NCI-H2196 (cell line): ENCODE measurements around the gene TRAPPC12.
"Not testable (repeated sequence)": the region's sequence is repeated elsewhere in the genome, so short reads cannot be mapped to it uniquely, and the experiment has no call there.

ENCODE experiments used
- DNase-seq: peaks from one replicate; lab custom pipeline; 2025; ENCODE audit not compliant: unreplicated experiment; lab: John Stamatoyannopoulos, UW

Gene TRAPPC12

DNA sequence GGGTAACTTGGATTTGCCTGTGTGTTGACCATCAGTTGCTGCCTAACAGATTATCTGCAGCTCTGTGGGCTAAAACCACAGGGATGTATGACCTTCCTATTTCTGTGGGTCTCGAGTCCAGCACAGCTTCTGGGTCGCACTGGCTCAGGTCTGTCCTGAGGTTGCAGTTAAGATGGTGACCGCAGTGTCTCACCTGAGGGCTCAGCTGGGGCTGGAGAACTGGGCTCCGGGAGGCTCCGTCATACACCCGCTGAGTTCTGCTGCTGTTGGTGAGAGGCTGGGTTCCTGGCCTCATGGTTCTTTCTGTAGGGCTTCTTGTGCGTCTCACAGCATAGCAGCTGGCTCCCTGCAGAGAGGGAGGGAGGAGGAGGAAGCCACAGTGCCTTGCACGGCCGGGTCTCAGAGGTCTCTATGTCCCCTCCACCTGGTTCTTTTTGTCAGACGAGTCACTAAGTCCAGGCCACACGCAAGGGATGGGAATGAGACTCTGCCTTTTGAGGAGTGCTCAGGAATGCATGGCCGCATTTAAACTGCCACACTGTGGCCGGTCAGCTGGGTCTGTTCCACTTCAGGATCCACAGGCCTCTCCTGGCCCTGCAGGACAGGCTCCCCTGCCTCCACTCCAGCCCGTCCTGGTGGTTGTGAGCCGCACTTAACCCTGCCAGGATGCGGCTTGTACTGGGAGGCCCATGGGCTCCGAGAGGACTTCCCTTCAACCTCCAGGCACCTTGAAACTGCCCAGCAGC lies 72.6 kb downstream of the TRAPPC12 start:
- DNase-seq: no peak

DNA sequence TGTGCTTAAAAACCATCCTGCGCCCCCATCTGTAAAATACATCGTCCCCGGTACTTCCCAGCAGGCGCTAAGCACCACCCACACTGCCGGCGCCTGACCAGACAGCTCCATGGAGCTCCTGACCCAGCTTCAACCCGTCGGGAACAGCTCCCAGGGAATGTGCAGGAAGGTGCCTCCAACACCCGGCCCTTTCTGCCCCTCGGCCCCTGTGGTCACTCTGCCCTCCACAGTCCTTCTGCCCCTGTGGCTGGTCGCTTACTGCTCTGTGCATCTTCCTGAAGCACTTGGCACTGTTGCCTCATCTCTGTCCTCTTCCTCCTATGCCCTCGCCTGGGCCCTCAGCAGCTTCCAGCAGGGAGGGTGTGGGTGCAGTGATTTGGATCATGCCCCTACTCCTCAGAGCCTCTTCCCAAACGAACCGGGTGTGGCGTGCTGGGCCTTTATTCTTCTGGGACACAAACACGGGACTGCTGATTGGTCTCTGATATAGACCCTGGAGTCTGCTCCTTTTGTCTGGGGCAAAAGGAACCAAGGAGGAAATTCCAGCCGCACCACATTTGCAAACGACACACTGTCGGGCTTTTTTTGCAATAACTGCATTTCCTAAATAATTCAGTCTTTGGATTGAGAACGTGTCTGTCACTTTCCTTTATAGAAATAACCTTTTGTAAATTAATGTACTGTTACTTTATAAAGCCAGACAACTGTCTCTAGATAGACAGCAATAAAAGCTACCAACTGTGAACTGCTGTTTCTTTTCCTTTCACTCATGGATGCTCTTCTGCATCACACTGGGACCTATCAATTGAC lies 73.9 kb downstream of the TRAPPC12 start:
- no peak for DNase-seq

DNA sequence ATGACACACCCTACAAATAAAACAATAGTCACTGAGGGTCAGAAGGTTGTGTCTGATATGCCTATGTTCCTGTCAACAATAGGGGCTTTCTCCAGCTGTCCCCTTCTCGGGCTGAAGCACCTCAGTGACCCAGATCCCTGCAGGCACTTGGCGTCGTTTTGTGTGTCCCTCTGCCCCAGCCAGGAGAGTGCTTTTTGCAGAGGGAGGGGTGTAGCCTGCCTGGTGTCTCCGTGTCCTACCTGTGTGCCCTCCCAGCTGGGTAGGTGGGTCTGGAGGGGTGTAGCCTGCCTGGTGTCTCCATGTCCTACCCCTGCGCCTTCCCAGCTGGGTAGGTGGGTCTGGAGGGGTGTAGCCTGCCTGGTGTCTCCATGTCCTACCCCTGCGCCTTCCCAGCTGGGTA lies 74.5 kb downstream of the TRAPPC12 start:
- not testable (repeated sequence) for DNase-seq

DNA sequence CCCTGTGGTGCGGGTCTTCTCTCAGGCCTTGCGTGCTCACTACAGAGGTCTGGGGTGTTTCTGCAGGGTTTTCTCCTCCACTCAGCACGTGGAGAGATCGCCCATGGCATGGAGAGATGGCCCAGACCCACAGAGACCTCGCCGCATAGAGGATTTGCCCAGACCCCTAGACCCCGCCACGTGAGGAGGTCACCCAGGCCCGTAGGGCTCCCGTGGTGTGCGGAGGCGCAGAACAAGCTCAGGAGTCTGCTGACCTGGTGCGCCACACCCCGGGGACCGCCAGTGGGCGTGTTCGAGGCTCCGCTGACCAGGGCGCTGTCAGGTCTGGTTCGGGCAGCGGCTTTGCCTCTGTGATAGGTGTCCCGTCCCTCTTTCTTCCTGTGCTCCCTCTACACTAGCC lies 75.3 kb downstream of the TRAPPC12 start:
- DNase-seq: no peak

DNA sequence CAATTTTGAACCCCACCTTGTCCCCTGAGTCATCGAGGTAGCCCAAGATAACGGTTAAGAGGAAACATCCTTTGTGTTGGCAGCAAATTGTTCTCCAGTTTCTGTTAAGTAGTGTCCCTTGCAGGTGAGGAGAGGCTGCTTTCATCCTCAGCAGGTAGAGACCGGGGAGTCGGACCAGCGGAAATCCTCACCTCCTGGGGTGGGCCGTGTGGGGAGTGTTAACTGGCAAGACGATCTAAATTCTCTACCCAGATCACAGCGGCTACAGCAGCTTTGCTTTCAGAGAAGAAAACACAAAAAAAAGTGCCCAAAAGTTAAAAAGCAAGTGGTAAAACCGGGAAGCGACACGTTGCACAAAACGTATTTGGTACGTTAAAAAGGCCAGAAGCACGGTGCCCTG lies 76.6 kb downstream of the TRAPPC12 start:
- no peak for DNase-seq

DNA sequence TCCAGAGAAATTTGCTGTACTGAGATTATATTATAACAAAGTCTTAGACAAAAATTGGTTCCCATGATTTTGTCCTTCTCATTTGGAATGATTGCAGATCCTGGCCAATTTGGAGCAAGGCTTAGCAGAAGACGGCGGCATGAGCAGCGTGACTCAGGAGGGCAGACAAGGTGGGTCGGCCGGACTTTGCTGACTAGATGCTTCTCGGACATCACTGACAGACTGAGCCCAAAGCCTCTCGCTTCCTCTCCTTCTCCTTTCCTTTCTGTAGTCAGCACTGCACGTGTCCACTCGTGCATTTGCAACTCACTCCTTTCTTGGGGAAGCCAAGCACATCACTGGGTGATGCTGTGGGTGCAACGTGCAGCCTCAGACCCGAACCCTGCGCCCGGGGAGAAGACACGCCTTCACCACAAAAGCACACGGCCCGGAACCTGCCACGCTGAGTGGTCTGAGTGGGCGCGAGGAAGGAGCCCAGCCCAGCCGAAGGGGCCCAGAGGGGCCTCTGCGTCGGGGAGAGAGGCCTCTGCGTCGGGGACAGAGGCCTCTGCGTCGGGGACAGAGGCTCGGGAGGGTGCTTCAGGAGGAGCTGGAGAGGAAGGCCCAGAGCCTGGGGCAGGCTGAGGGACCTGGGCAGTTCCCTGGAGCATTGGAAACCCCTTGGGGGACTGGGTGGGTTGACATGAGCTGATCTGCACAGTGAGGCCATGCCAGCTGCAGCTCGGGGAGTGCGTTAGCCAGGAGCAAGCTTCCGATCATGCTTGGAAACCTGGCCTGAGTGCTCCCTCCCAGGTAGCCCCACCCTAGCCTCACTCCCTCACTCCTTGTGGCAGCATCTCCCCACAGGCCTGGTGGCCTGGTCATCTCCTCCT lies 78.3 kb downstream of the TRAPPC12 start:
- no peak for DNase-seq

DNA sequence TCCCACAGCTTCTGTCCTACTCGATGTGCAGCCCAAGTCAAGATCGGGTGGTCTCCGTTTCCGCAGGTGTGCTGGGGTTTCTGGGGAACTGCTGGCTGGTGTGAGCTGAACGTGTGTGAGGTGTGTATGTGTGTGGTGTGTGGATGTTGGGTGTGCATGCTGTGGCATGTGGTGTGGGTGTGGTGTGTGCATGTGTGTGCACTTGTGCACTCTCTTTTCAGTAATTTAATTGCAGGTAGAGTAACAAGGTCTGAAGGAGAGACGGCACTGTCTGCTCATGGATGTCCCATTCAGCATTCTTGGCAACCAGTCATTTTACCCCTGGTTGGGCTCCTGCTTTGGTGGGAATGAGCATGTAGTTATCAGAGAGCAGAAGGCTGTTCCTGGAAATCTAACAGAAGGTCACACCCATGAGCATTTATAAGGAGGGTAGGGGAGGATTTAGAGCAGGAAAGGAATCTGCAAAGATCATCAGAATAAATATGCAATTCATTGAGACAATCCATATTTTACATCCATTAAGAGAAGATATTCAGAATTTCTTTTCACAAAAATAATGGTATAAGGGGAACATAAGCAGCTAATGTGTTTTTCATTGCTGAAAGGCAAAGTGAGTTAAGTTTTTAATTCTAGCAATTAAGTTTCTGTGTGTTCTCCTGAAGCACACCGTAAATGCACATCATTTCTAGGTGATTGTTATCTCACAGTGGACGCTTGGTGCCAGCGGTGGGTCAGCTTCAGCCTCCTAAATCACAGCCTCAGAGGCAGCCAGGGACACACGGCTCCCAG lies 79.1 kb downstream of the TRAPPC12 start:
- no peak for DNase-seq

DNA sequence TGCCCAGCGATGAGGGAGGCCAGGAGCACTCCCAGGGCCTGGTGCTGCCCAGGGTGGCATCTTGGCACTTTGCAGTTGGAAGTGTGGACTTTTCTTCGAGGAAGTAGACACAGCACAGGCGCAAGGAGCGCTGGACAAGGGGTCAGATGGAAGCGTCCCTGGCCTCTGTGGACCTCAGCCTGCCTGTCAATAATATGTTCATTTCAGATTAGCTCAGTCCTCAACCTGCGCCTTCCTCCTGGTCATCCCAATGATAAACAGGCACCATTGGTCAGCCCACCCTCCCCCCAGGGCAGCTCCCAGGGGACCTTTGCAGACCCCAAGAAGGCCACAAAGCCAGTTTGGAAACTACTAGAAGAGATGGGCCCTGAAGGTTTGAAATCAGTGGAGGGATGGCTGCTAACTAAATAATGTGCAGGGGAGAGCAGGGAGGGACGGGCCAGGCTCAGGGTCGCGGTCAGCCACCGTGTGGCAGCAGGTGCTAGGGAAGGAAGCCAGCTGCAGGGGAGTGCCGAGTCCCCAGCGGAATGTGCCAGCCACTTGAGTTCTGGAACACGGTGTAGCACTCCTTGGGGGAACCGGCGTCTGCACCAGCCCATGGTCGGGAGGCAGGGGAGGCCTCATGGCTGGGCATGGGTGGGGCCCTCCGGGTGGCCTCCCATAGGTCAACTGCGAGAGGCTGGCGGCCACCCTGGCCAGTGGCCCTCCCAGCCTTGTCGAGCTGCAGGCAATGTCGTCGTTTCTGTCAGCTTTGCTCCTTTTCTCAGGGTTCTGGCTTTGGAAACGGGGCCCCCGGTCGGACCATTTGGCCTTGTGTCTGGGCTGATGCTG lies 79.9 kb downstream of the TRAPPC12 start:
- DNase-seq: peak; percentile 10

DNA sequence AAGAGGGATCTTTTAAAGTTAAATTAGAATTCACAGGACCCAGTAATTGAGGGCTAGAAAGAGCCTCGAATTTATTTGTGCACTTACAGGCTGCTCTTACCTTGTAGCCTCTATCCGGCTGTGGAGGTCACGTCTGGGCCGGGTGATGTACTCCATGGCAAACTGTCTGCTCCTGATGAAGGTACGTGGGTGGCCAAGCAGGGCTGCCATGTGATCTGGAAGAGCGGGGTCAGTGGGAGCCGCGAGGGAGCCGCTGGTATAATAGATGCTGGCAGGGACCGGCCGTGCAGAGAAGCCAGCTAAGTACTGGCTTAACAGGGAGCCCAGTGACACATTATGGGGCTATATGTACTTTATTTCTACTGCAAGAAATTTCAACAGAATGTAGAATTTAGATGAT lies 80.7 kb downstream of the TRAPPC12 start:
- no peak for DNase-seq

DNA sequence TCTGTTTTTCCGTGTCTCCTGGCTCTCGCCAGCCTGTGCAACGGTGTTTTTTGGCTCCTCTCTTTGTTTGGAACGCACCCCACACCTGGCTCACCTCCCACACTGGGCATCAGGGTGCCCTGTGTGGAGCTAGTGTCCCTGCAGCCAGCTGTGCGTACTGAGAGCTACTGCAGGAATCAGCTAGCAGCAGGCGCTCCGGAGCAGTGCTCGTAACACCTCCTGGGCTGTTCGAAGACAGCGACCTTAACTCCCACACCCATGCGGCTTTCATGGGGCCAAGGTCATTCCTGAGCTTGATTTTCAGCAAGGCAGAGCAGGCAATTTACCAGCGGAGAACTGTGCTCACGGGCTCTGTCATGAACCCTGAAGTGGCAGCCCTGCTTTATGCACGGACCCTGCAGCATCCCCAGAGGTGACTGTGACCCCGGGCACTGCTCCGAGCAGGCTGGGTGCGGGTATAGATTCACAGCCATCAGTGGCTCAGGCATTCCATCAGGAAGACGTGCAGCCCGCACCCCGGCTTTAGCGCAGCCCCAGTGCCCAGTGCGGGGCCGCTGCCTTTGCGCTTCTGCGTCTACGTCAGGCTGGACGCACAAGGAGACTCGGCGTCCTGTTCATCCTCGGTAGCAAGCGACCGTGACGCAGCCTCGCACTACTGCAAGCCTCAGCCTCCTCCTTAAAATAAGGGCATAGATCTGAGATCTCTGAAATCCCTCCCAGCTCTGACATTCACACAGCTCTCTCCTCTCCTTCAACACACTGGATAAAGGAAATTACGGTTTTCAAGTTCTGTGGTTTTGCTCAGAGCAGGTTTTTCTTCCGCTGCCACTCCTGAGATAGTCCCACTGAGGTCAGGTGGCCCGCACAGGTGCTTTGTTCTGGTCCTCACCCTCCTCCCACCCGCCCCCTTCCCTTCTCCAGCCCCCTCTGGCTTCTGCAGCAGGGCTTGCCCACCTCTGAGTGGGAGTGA lies 81.6 kb downstream of the TRAPPC12 start:
- DNase-seq: no peak

DNA sequence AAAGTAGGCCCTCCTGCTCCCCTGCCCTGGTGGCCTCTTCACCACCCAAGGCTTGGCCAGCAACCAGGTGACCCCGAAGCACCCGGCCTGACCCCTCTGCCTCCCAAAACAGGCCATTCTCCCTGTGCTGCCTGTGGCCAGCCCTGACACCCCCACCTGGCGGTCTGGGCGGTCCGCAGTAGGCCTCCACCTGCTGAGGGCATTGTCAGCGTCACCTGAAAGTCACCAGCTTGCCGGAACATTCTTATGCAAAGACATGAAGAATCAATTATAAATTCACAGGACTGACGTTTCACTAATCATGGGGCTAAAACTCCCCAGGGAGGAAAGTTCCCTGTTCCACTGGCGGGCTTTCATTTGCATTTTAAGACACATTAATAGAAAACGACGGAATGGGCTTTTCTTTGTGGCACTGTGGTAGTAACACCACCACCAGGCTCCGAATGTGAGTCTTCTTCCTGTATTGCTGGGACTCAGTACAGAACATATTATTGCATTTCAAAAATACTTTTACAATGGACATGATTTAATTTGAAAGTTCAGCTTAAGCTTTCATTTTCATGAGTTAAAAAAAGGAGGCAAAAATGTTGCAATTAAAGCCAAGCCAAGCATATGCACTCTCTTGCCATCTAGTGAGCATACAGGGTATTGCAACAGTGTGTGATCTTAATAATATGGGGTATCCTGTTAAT lies 82.5 kb downstream of the TRAPPC12 start:
- peak; percentile 66 for DNase-seq

DNA sequence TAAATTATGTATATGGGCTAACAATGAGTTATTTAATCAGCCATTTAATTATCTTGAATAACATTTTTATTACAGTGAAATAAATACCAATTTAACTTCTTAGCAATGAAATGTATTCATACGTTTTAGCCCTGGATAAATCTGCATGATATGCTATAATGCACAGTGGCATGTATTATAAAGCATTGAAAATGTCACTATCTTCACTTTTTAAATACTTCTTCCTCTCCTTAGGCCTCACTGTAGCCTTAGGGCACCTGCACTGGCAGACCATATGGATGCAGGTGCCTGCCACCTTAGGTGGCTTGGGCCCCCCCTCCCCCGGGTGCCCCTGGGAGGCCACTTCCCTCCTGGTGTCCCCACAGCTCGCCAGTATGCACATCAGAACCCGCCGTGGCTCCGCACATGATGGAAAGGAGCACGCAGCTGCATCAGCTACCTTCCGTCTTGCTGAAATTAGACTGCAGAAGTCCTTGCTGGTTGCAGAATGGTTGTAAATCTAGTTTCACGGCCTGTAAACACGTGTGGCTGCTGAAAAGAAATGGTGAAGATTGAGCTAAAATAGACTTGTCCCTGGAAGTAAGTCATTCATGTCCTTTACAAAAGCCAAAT lies 83.1 kb downstream of the TRAPPC12 start:
- no peak for DNase-seq

DNA sequence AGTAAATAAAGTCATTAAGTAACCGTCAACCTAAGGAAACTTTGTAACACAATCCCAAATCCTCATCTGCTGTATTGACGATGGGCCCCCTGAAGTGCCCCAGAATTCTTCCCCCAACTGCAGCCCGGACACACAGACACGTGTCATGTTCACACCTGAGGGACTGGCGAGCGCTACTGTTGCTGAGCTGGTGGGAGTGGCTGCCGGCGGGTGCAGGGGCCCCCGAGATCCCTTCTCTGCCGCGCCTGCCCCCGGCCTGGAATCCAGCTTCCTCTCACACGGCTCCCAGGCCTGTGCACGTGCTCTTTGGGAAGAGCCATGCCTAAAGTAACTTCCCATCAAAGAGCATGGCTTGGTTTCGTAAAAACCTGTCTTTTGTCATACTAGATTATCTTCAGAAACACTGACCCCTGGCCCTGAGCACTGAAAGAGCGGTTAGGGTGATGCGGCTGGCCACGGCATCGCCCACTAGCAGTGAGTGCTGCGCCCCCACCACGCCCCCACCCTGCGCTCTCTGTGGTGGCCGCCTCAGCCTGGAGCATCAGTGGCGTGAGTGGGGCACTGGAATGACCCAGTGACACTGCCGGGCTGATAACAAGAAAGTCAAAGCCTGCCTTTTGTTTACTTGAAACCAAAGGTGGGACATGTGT lies 83.8 kb downstream of the TRAPPC12 start:
- DNase-seq: no peak

DNA sequence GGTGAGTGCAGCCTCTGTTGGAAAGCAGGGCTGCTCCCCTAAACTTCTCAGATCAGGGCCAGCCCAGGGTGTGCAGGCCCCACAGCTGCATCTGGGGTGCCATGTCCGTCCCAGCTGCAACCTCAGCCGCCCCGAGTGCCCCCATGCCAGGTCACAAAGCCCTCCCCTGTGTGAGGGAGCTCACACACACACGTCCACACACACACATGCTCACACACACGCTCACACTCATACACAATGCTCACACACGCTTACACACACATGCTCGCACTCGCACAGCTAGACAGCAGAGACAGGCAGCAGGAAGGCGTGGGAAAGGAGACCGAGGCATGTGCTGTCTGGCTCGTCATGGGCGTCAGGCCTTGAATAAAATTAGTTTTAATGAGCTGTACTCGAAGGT lies 84.5 kb downstream of the TRAPPC12 start:
- DNase-seq: no peak

DNA sequence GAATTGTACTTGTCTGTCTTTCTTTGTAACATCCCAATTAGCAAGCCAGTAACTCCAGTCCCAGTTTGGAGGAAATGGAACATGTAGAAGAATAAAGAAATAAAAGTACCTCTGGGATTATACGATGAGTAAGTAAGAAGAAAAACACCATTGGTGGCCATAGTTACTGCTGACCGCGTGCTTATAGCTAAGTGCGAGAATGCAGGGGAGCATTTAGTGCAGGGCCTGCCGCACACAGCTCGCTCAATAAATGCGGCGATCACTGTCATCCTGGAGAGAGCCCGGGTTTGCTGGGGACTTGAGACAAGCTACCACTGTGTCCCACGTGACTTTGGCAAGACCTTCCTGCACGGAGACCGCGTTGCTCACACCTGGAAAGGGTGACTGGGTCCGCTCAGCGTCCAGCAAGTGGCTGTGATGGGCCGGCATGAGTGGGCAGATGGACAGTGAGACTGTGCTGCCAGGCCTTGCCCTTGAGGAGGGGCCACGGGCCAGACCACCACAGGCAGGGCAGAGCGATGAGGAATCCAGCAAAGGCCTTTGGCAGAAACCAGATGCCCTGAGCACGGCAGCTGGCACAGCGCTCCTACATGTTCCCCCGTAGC lies 85.0 kb downstream of the TRAPPC12 start:
- no peak for DNase-seq

DNA sequence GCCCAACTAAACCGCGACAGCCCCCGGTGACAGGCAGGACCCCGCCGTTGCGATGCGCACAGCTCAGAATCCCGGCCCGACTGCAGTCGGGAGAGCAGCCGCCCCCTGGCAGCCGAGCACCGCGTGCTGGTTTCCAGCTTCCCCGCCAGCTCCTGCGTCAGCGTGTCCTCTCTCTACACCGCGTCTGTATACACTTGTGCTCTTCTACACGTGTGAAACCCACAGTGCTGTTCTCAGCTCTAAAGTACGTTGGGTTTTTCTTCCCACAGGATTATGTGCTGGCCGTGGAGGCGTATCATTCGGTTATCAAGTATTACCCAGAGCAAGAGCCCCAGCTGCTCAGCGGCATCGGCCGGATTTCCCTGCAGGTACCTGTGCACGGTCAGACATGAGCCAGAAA lies 85.8 kb downstream of the TRAPPC12 start:
- no peak for DNase-seq
